Measurements from ENCODE around the gene FNDC10.
A peak's percentile ranks its signal among the peaks of the same experiment; 100 is the strongest.

FNDC10 gene

GRCh38 chr1:1631782-1632420 lies 32.0 kb upstream of the FNDC10 start, which contains the start of gene MMP23B:
MMP23B (plus strand) TSS chr1:1632173; CDS start chr1:1632219, 46 bp downstream.
- TF ChIP-seq CTCF (conservative IDR thresholded peaks at IDR 0.05; ENCODE audit: control insufficient read depth, insufficient read depth, low read depth, low read length) = no peak
- H3K4me3 ChIP-seq (ENCODE audit: control insufficient read depth, low read depth, low read length) = no peak within 1 kb of the TSS
- DNase-seq (ENCODE audit: low read depth) = no peak

GRCh38 chr1:1630965-1631781 lies 31.2 kb upstream of the FNDC10 start:
- no peak for TF ChIP-seq CTCF (conservative IDR thresholded peaks at IDR 0.05; ENCODE audit: control insufficient read depth, insufficient read depth, low read depth, low read length)
- peak; percentile 14 for DNase-seq (ENCODE audit: low read depth)

GRCh38 chr1:1630191-1630964 lies 30.4 kb upstream of the FNDC10 start:
- no peak for TF ChIP-seq CTCF (conservative IDR thresholded peaks at IDR 0.05; ENCODE audit: control insufficient read depth, insufficient read depth, low read depth, low read length)
- peak; percentile 66 for DNase-seq (ENCODE audit: low read depth)
- no peak overlapping the region for H3K4me3 ChIP-seq (ENCODE audit: control insufficient read depth, low read depth, low read length)

More at GRCh38 chr1:1630965-1631781, 31.2 kb upstream of the FNDC10 start:
- no peak overlapping the region for H3K4me3 ChIP-seq (ENCODE audit: control insufficient read depth, low read depth, low read length)

GRCh38 chr1:1629430-1630190 lies 29.7 kb upstream of the FNDC10 start:
- H3K4me3 ChIP-seq (ENCODE audit: control insufficient read depth, low read depth, low read length) = no peak overlapping the region
- no peak for TF ChIP-seq CTCF (conservative IDR thresholded peaks at IDR 0.05; ENCODE audit: control insufficient read depth, insufficient read depth, low read depth, low read length)
- DNase-seq (ENCODE audit: low read depth) = no peak

GRCh38 chr1:1628754-1629429 lies 29.0 kb upstream of the FNDC10 start:
- no peak overlapping the region for H3K4me3 ChIP-seq (ENCODE audit: control insufficient read depth, low read depth, low read length)
- no peak for DNase-seq (ENCODE audit: low read depth)
- no peak for TF ChIP-seq CTCF (conservative IDR thresholded peaks at IDR 0.05; ENCODE audit: control insufficient read depth, insufficient read depth, low read depth, low read length)

Data from fibroblast of mammary gland (primary cell).